Measurements from ENCODE around the gene RTN3.
"Not testable (repeated sequence)": the region's sequence is repeated elsewhere in the genome, so short reads cannot be mapped to it uniquely, and the experiment has no call there.

Gene RTN3

GRCh38 chr11:63673579-63673978, 7.7 kb upstream of the RTN3 start:
- Mint-ChIP-seq H3K9me3 (peaks cover 14% of the 10 kb centered on the region), H3K4me3 (no peak overlapping the region), H3K27ac (no peak overlapping the region), H3K4me1 (peaks cover 5% of the 10 kb centered on the region), H3K27me3 (ENCODE audit: low read depth, poor library complexity) (peaks cover 50% of the 10 kb centered on the region), H3K36me3 (ENCODE audit: low read depth) (peaks cover 10% of the 10 kb centered on the region)
- no peak for TF ChIP-seq CTCF (IDR thresholded peaks at IDR 0.05)
- DNase-seq = no peak

GRCh38 chr11:63680834-63681320, 423 bp upstream of the RTN3 start:
- no peak for TF ChIP-seq CTCF (IDR thresholded peaks at IDR 0.05)
- DNase-seq = no peak
- Mint-ChIP-seq H3K27me3 (ENCODE audit: low read depth, poor library complexity) (peaks cover 14% of the 10 kb centered on the region), H3K27ac (no peak overlapping the region), H3K36me3 (ENCODE audit: low read depth) (peaks cover 4% of the 10 kb centered on the region), H3K9me3 (no peaks in the 10 kb centered on the region), H3K4me3 (peak overlapping the region; percentile 94), H3K4me1 (peaks cover 39% of the 10 kb centered on the region)

GRCh38 chr11:63682066-63683021, 1.0 kb downstream of the RTN3 start:
- Mint-ChIP-seq H3K27me3 (ENCODE audit: low read depth, poor library complexity) (peaks cover 12% of the 10 kb centered on the region), H3K4me3 (peak overlapping the region; percentile 94), H3K36me3 (ENCODE audit: low read depth) (peaks cover 5% of the 10 kb centered on the region), H3K9me3 (no peaks in the 10 kb centered on the region), H3K27ac (peak overlapping the region; percentile 24), H3K4me1 (peaks cover 40% of the 10 kb centered on the region)
- TF ChIP-seq CTCF (IDR thresholded peaks at IDR 0.05) = peak; percentile 24
- DNase-seq = peak; percentile 26

GRCh38 chr11:63683133-63683991, 2.1 kb downstream of the RTN3 start:
- peaks cover 9% of the 10 kb centered on the region for H3K36me3 Mint-ChIP-seq (ENCODE audit: low read depth)
- no peak overlapping the region for H3K27ac Mint-ChIP-seq
- H3K4me3 Mint-ChIP-seq = peak overlapping the region; percentile 94
- no peak for DNase-seq
- H3K9me3 Mint-ChIP-seq = no peaks in the 10 kb centered on the region
- no peak for TF ChIP-seq CTCF (IDR thresholded peaks at IDR 0.05)
- peaks cover 10% of the 10 kb centered on the region for H3K27me3 Mint-ChIP-seq (ENCODE audit: low read depth, poor library complexity)
- H3K4me1 Mint-ChIP-seq = peaks cover 46% of the 10 kb centered on the region

- H3K4me1 Mint-ChIP-seq = peaks cover 52% of the 10 kb centered on the region
- not testable (repeated sequence) for H3K27me3 Mint-ChIP-seq (ENCODE audit: low read depth, poor library complexity); DNase-seq; H3K4me3 Mint-ChIP-seq; H3K9me3 Mint-ChIP-seq; H3K27ac Mint-ChIP-seq; H3K36me3 Mint-ChIP-seq (ENCODE audit: low read depth)
These were observed 3.9 kb downstream of the RTN3 start for GRCh38 chr11:63685158-63685721.

- Mint-ChIP-seq H3K9me3 (no peaks in the 10 kb centered on the region), H3K27me3 (ENCODE audit: low read depth, poor library complexity) (no peaks in the 10 kb centered on the region), H3K36me3 (ENCODE audit: low read depth) (peaks cover 15% of the 10 kb centered on the region), H3K4me1 (peaks cover 55% of the 10 kb centered on the region), H3K27ac (no peak overlapping the region), H3K4me3 (no peak overlapping the region)
- no peak for DNase-seq
- TF ChIP-seq CTCF (IDR thresholded peaks at IDR 0.05) = no peak
These were observed 5.6 kb downstream of the RTN3 start for GRCh38 chr11:63686926-63687325.
